HG03060 (cell line): ENCODE measurements around the gene TCHHL1.

Experiments used
- ATAC-seq: cut with Tn5 transposase; IDR thresholded peaks from one replicate; pipeline ENCODE4 v1.9.1; 2021; ENCODE audit warnings: low read depth, moderate number of reproducible peaks; ENCODE audit not compliant: unreplicated experiment

Gene TCHHL1

DNA sequence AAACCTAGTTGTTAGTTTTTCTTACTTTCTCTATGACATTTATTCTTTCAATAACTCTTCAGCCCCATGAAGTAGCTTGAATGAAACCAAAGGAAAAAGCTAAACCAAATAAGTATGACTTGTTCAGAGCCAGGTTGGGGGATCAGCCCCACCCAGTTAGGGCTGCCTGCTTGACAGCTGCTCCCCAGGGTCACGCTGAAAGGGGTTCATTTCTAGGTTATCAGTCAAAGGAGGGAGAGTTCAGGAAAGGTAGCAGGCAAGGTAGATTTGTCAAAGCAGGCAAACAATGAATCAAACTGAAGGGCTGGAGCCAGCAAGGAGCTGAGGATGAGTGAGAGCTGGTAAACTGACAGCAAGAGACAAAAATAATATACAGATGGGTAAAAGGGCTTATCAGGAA lies 49.0 kb downstream of the TCHHL1 start:
- no peak for ATAC-seq

DNA sequence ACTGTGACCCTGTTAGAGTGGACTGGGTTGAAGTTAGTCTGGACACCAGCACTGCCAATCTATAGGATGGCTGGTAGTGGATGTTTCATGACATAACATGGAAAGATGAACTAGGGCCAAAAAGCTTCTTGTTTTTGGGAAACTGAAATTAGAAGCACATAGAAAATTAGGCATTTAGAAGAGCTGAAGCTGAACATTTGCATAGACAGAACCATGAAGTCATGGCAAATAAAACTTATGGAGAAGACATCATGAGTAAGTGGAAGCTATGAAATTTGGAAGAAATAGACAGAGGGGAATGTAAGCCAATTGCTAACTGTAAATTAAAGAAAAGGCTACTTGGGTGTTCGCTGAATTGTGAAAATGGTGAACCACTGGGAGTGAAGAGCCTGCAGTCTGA lies 49.4 kb downstream of the TCHHL1 start:
- no peak for ATAC-seq

DNA sequence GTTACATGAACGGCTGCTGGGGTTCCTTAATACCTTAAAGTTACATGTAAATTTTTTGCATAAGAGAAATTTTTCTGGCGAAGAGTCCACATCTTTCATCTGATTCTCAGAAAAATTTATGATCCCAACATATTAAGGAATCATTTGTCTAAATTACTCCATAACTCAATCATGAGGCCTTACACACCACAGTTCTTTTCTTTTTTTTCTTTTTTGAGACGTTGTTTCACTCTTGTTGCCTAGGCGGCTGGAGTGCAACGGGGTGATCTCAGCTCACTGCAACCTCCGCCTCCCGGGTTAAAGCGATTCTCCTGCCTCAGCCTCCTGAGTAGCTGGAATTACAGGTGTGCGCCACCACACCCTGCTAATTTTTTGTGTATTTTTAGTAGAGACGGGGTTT lies 50.0 kb downstream of the TCHHL1 start:
- no peak for ATAC-seq

DNA sequence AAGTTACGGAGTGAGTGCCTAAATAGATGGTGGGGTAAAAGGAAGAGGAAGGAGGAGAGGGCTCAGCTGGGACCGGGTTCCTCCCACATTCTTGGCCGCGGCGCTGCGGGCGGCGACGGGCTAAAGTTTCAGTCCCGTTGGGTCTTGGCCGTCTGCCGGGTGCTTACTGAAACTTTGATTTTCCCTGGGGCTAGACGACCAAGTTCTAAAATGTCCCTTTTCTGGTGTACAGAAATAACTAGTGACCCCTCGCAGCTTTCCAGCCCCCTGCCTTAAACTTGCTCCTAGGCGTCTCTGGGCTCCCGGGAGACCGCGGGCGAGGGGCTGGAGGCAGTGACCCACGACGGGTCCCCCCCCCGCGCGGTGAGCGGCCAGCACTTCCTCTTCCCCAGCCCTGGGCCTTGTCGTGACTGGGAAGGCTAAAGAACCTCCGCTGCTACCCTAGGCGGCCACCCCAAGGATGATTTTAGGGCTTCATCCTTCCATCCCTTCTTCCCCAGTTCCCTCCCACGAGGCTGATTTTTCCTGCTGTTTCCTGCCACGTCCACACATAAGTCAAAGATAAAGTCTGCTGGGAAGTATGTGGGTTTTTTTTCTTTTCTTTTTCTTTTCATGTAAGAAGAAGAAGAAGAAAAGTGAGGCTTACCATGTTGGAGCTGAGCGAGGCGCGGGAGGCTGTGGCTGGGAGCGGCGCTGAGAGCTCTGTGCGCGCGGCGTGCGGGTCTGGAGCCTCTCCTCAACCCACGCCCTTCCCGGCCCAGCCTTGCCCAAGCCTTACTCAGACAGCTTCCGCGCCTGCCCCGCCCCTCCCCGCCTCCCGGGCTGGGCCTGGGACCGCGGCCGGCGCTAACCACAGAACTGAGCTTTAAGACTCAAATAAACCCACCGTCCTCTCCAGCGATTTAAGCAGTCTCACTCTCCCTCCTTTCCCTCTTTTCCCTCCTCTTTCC lies 52.3 kb downstream of the TCHHL1 start, which contains the start of gene S100A11:
Gene S100A11, minus strand, starts transcription at position 738 of the 950 bp plus-strand sequence. Its CDS starts 89 bp downstream, at position 649.
- ATAC-seq = no peak

DNA sequence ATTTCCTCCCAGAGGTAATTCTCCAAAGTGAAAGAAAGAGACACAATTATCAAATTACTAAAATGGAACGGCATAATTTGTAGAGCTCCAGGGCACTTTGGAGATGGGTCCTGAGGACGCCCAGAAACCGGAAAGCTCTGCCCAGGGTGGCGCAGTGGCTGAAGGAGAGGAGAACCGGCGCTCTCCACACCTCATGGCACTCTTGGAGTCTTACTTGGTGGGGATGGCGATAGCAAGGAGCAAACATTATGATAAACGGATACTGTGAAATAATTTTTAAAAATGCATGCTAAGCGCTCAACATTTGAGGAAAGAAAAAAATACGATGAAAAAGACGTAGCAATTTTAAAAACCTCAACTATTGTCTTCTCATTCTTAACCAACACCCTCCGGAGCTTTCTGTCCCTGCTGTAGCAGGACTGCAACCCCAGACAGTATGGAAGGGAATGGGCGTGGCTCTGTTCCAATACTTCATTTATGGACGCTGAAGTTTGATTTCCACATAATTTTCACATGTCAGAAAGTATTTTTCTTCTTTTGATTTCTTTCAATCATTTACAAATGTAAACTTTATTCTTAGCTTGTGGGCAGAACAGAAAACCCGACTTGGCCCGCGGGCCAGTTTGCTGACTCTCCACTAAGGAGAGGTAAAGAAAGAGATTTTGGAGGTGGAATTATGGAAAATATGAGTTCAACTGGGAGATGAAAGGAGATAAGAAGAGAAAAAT lies 53.2 kb downstream of the TCHHL1 start:
- no peak for ATAC-seq

DNA sequence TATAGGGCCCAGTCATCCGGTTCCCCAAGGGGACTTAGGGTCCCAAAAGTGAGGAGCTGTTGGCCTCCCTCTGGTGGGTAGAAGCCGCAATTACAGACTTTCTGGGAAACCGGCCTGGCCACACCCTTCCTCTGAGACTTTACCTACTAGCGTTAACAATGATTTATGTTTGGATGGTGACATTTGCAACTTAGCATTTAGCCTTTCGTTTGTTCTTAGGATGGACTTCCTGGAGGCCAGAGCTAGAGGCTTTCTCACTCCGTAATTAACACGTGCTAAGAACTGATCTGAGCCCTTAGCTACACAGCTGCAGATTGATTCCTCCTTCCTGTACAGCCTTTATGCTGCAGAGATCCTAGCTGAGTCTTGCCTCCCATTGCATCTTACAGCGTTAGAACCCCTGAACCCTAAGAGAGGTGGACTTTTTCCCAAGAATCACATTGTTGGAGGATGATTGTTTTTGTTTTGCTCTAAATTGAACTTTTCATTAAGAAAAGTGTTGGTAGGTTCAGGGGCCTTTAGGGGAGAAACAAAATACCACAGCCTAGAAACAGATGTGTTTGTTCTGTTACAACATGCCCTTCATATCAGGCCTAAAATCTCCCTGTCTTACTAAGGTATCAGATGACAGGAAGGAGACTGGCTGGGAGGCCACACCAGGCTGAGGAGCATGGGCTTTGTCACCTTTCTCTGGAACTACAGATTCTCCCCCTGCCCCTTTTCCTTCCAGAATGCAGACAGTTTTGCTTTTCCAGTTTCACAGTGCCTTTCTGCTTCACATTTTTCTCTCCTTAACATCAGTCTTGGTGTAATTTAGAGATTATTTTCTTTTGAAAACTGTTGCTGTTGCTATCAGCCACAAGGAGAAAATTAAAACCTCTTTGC lies 54.0 kb downstream of the TCHHL1 start:
- no peak for ATAC-seq

DNA sequence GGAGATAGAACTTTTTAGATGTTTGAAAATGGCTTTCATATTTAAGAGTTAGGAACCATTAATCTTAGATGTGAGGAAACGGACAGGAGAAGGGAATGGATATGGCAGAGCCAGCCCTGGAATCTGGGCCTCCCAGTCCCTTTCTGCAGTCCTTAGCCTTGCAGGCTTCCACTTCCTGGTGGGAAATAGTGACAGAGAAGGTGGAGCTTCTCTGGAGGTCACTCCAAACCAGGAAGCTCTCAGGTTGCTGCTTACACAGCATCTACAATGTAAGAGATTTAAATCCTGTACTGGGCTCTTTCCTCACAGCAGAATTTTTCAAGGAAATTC lies 54.6 kb downstream of the TCHHL1 start:
- no peak for ATAC-seq
